ENCODE data around the gene C6orf136. TPM values are rescaled to one million over a fixed set of nuclear protein-coding genes. Genes with fewer than 3 reads are reported as not detected.

The C6orf136 gene
- total RNA-seq, 4 donors from 2014 or later, result 13.5 to 21.4 (median 20.7) TPM

DNA sequence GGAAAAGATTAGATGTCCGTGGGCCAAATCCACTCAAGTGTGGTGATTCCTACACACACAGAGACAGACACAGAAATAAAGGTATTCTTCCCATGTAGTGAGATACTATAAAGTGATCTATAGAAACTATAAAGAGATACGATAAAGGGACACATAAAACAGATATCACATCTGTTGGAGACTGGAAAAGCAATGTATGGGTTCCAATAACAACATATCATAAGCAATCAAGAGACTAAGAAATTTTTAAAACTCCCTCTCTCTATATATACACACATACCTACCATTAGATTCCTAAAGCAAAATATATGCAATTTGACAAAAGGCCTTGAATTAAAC, 35.1 kb upstream of the C6orf136 start:
- Histone ChIP-seq H3K27me3 (no peaks in the 10 kb centered on the region), H3K36me3 (peaks cover 5 to 38% (median 7%) of the 10 kb centered on the region in 3 donors), H3K27ac (peak overlapping the region in 2 of 4 donors; percentile 57 to 100), H3K9me3 (no peaks in the 10 kb centered on the region), H3K4me1 (peaks cover 0 to 60% (median 39%) of the 10 kb centered on the region in 4 donors), H3K4me3 (no peak overlapping the region)
- DNase-seq (ENCODE audit: low spot score in 2 of 2), result no peak
- WGBS, 2 donors, result 64 to 66% methylated on average over 2 of the region's 2 CpGs
- no peak for TF ChIP-seq EP300 (IDR thresholded peaks at IDR 0.05)
- TF ChIP-seq, protein P1, sequence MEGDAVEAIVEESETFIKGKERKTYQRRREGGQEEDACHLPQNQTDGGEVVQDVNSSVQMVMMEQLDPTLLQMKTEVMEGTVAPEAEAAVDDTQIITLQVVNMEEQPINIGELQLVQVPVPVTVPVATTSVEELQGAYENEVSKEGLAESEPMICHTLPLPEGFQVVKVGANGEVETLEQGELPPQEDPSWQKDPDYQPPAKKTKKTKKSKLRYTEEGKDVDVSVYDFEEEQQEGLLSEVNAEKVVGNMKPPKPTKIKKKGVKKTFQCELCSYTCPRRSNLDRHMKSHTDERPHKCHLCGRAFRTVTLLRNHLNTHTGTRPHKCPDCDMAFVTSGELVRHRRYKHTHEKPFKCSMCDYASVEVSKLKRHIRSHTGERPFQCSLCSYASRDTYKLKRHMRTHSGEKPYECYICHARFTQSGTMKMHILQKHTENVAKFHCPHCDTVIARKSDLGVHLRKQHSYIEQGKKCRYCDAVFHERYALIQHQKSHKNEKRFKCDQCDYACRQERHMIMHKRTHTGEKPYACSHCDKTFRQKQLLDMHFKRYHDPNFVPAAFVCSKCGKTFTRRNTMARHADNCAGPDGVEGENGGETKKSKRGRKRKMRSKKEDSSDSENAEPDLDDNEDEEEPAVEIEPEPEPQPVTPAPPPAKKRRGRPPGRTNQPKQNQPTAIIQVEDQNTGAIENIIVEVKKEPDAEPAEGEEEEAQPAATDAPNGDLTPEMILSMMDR (IDR thresholded peaks at IDR 0.05), result no peak

DNA sequence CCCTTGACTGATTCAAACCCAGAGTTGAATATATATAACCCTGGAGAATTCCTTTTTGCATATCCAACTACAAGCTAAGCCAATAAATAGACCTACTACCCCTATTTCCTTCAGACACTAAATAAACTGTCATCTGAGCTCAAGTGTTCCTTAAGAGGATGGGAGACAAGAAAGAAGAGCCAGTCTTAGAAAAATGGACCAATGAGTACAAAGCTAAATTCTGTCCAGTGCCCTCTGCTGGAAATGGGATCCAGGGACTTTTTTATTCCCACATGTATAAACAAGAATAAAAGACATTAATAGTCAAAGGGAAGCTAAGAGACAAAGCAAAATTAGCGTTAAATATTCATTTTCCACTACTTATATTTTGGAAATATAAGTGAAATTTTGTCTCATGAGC, 34.7 kb upstream of the C6orf136 start:
- no peak for TF ChIP-seq POLR2A (IDR thresholded peaks at IDR 0.05)
- TF ChIP-seq, protein P1 (IDR thresholded peaks at IDR 0.05), result peak in 1 of 5 experiments; percentile 20
- peak overlapping the region in 3 of 4 donors; percentile 95 to 100 (median 99) for H3K27ac ChIP-seq
- no peaks in the 10 kb centered on the region for H3K27me3 ChIP-seq
- peaks cover 0 to 60% (median 39%) of the 10 kb centered on the region in 4 donors for H3K4me1 ChIP-seq
- no peak overlapping the region for H3K4me3 ChIP-seq
- DNase-seq (ENCODE audit: low spot score in 2 of 2), result no peak
- WGBS, 2 donors, result 68 to 79% methylated on average over 1 of the region's 1 CpG
- peaks cover 7 to 36% (median 8%) of the 10 kb centered on the region in 3 donors for H3K36me3 ChIP-seq
- no peaks in the 10 kb centered on the region for H3K9me3 ChIP-seq

DNA sequence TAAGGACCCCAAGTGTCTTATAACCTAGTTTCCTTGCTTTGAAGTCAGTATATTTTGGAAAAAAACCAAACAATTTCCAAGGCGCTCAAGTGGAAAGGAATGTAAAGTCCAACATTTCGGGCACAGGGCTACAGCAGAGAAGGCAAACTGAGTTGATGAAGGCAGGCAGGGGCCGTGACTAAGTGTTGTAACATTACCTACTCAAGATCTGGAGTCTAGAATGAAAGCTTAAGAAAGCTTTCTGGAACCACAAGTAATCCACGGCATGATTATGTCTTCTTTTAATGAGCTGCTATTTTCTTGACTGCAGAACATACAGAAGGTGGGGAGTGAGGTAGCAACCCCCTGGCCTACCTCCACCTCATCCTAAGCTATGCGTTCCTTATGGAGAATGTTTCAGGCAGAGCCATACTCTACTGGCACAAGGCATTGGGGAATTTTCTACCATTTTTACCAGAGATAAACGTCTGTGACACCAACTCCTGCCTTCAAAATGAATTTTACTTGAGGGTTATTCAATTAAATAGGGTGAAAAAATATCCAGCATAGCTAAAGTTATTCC, 34.2 kb upstream of the C6orf136 start:
- Histone ChIP-seq H3K4me1 (peaks cover 0 to 58% (median 39%) of the 10 kb centered on the region in 4 donors), H3K9me3 (no peaks in the 10 kb centered on the region), H3K4me3 (no peak overlapping the region), H3K27me3 (no peaks in the 10 kb centered on the region), H3K27ac (peak overlapping the region; percentile 94 to 100 (median 97)), H3K36me3 (peaks cover 7 to 31% (median 8%) of the 10 kb centered on the region in 3 donors)
- TF ChIP-seq POLR2A (IDR thresholded peaks at IDR 0.05) (no peak), EP300 (IDR thresholded peaks at IDR 0.05) (no peak)
- TF ChIP-seq, protein P1 (IDR thresholded peaks at IDR 0.05), result no peak
- no peak for DNase-seq (ENCODE audit: low spot score in 2 of 2)
- WGBS, 2 donors, result 43 to 47% methylated on average over 6 of the region's 6 CpGs

DNA sequence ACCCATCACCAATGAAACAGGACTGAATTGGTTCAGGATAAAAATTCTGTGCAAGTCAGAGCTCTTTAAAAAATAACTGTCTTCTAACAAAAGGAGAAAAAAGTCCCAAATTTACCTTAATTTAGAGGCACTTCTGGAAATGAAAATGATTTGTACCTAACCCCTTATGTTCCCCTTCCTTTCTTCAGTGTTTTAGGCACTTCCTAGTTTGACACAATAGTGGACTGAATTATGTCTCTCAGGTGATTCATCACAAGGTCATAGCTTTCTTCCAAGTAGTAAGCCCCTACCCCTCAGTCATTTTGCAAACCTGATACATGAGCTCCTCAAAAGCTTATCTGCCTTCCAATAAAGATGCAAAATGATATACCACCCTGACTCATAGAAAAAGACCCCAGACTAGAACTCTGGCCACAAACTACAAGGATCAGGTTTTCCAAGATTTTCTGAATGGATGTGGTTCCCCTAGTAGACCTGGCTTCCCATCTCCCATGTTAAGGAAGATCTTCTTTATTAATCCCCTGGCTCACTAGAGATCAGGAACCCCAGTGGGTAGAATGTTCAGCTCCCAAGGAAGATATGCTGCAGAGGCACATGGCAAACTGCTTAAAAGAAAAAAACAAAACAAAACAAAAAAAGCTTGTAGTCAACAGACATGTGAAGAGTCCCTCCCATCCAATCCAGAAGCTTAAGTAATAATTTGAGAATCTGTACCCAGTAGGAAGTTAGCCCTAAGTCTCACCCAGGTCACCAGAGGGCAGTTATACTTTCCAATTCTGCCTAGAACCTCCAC, 33.5 kb upstream of the C6orf136 start:
- peak overlapping the region; percentile 94 to 100 (median 97) for H3K27ac ChIP-seq
- H3K4me1 ChIP-seq, result peaks cover 0 to 62% (median 42%) of the 10 kb centered on the region in 4 donors
- peaks cover 7 to 24% (median 8%) of the 10 kb centered on the region in 3 donors for H3K36me3 ChIP-seq
- DNase-seq (ENCODE audit: low spot score in 2 of 2), result no peak
- no peak for TF ChIP-seq EP300 (IDR thresholded peaks at IDR 0.05)
- H3K27me3 ChIP-seq, result no peaks in the 10 kb centered on the region
- no peaks in the 10 kb centered on the region for H3K9me3 ChIP-seq
- H3K4me3 ChIP-seq, result peak overlapping the region in 1 of 4 donors; percentile 95

DNA sequence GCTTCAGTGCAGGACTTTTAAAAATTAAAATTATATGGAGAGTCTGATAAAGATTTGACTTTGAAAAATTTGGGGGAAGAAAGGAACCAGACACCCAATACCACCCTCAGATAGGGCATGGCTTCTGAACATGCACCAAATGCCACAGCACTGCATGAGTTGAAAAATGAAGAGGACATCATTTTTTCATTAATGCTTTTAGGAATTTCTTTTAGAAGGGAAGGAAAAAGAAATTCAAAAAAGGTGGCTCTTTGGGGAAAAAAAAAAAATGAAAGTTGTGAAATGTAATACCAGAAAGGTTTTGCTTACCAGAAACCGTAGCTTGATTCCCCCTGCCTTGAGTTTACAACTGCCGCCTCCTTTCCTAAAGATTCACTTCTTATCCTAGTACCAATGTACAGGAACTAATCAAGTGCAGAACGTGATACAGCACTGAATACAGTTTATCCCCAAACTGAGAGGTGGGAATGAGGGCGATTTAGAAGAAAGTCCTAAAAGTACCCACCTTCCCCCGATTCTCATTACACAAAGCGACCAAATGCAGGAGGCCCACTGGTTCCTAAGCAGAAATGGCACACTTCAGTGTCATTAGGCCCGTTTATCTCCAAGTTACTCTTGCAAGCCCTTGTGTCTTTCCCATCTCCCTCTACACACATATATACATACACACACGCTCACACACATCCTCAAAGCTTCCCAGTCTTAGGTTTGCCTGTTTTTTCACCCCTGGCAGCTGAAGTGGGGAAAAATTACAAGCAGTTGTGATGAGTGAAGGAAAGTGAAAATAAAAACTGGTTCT, 32.7 kb upstream of the C6orf136 start:
- no peak for TF ChIP-seq EP300 (IDR thresholded peaks at IDR 0.05)
- no peak for TF ChIP-seq POLR2A (IDR thresholded peaks at IDR 0.05)
- TF ChIP-seq, protein P1 (IDR thresholded peaks at IDR 0.05), result no peak
- DNase-seq (ENCODE audit: low spot score in 2 of 2), result no peak
- Histone ChIP-seq H3K4me1 (peaks cover 0 to 66% (median 48%) of the 10 kb centered on the region in 4 donors), H3K9me3 (no peaks in the 10 kb centered on the region), H3K27me3 (no peaks in the 10 kb centered on the region), H3K36me3 (peaks cover 7 to 19% (median 8%) of the 10 kb centered on the region in 3 donors), H3K4me3 (peak overlapping the region; percentile 66 to 95 (median 90)), H3K27ac (peak overlapping the region; percentile 94 to 100 (median 97))
- WGBS, 2 donors, result 20 to 22% methylated on average over 8 of the region's 8 CpGs

All from tibial nerve (tissue), 4 donors.